ENCODE data around the gene BAX. TPM values are rescaled to one million over a fixed set of nuclear protein-coding genes. Genes with fewer than 3 reads are reported as not detected.
A peak's percentile ranks its signal among the peaks of the same experiment; 100 is the strongest.

BAX gene
- total and polyA plus RNA-seq, 2 of the 13 experiments (the other 11 are each of a cell fraction or from before 2014, with no cell fraction given) = 139 to 176 TPM

DNA sequence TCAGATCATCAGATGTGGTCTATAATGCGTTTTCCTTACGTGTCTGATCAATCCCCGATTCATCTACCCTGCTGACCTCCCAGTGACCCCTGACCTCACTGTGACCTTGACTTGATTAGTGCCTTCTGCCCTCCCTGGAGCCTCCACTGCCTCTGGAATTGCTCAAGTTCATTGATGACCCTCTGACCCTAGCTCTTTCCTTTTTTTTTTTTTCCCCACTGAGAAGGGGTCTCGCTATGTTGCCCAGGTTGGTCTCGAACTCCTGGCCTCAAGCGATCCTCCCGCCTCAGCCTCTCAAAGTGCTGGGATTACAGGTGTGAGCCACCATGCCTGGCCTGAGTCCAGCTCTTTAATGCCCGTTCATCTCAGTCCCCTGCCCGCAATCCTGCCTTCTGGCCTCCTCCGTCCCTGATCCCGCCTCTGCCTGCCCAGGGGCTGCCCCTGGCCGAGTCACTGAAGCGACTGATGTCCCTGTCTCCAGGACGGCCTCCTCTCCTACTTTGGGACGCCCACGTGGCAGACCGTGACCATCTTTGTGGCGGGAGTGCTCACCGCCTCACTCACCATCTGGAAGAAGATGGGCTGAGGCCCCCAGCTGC lies 6.5 kb downstream of the BAX start (continued):
- no peak for TF ChIP-seq HOXA9 (CRISPR knock-in tag; IDR thresholded peaks at IDR 0.05; ENCODE audit: borderline replicate concordance)
- TF ChIP-seq DNMT1 (CRISPR knock-in tag; IDR thresholded peaks at IDR 0.05) = no peak
- TF ChIP-seq ARHGAP35 (CRISPR knock-in tag; IDR thresholded peaks at IDR 0.05; ENCODE audit: borderline replicate concordance) = no peak
- TF ChIP-seq RARG (CRISPR knock-in tag; IDR thresholded peaks at IDR 0.05; ENCODE audit: low read depth) = no peak
- TF ChIP-seq ZNF160 (CRISPR knock-in tag; IDR thresholded peaks at IDR 0.05) = no peak
- TF ChIP-seq, protein P1, sequence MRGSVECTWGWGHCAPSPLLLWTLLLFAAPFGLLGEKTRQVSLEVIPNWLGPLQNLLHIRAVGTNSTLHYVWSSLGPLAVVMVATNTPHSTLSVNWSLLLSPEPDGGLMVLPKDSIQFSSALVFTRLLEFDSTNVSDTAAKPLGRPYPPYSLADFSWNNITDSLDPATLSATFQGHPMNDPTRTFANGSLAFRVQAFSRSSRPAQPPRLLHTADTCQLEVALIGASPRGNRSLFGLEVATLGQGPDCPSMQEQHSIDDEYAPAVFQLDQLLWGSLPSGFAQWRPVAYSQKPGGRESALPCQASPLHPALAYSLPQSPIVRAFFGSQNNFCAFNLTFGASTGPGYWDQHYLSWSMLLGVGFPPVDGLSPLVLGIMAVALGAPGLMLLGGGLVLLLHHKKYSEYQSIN (CRISPR knock-in tag; IDR thresholded peaks at IDR 0.05; ENCODE audit: borderline replicate concordance) = no peak
- no peak for TF ChIP-seq FOXA3 (CRISPR knock-in tag; IDR thresholded peaks at IDR 0.05)
- TF ChIP-seq NR2F6 (IDR thresholded peaks at IDR 0.05) = peak; percentile 96
- peak; percentile 84; the same call in 1 of the 2 replicates for TF ChIP-seq NR2F6 (CRISPR knock-in tag; IDR thresholded peaks at IDR 0.05)
- no peak for TF ChIP-seq BCL6 (CRISPR knock-in tag; IDR thresholded peaks at IDR 0.05)
- TF ChIP-seq, protein P2, sequence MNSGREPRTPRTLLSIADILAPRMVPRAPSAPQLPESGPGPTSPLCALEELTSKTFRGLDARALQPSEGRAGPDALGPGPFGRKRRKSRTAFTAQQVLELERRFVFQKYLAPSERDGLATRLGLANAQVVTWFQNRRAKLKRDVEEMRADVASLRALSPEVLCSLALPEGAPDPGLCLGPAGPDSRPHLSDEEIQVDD (CRISPR knock-in tag; IDR thresholded peaks at IDR 0.05; ENCODE audit: borderline replicate concordance) = 0 out of 2 replicates have a peak, but pooled peaks have one; percentile 31
- TF ChIP-seq, protein P3, sequence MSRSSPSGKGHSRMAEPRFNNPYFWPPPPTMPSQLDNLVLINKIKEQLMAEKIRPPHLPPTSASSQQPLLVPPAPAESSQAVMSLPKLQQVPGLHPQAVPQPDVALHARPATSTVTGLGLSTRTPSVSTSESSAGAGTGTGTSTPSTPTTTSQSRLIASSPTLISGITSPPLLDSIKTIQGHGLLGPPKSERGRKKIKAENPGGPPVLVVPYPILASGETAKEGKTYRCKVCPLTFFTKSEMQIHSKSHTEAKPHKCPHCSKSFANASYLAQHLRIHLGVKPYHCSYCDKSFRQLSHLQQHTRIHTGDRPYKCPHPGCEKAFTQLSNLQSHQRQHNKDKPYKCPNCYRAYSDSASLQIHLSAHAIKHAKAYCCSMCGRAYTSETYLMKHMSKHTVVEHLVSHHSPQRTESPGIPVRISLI (CRISPR knock-in tag; IDR thresholded peaks at IDR 0.05; ENCODE audit: borderline replicate concordance) = peak; percentile 85
- TF ChIP-seq, protein P4, sequence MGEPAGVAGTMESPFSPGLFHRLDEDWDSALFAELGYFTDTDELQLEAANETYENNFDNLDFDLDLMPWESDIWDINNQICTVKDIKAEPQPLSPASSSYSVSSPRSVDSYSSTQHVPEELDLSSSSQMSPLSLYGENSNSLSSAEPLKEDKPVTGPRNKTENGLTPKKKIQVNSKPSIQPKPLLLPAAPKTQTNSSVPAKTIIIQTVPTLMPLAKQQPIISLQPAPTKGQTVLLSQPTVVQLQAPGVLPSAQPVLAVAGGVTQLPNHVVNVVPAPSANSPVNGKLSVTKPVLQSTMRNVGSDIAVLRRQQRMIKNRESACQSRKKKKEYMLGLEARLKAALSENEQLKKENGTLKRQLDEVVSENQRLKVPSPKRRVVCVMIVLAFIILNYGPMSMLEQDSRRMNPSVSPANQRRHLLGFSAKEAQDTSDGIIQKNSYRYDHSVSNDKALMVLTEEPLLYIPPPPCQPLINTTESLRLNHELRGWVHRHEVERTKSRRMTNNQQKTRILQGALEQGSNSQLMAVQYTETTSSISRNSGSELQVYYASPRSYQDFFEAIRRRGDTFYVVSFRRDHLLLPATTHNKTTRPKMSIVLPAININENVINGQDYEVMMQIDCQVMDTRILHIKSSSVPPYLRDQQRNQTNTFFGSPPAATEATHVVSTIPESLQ (CRISPR knock-in tag; conservative IDR thresholded peaks at IDR 0.05) = no peak
- no peak for TF ChIP-seq MAF1 (CRISPR knock-in tag; IDR thresholded peaks at IDR 0.05; ENCODE audit: borderline replicate concordance)
- TF ChIP-seq SIN3A (IDR thresholded peaks at IDR 0.05; ENCODE audit: borderline replicate concordance, low read depth, low read length) = no peak
- no peak for TF ChIP-seq ERF (CRISPR knock-in tag; IDR thresholded peaks at IDR 0.05)
- TF ChIP-seq HNRNPL (IDR thresholded peaks at IDR 0.05; ENCODE audit: low read depth, low read length) = 0 out of 2 replicates have a peak, but pooled peaks have one; percentile 25
- no peak for TF ChIP-seq FOXP1 (IDR thresholded peaks at IDR 0.05)
- TF ChIP-seq FOXP1 (CRISPR knock-in tag; IDR thresholded peaks at IDR 0.05) = no peak
- no peak; the same call in 1 of the 2 replicates for TF ChIP-seq HIVEP1 (CRISPR knock-in tag; IDR thresholded peaks at IDR 0.05)
- TF ChIP-seq, protein P5, sequence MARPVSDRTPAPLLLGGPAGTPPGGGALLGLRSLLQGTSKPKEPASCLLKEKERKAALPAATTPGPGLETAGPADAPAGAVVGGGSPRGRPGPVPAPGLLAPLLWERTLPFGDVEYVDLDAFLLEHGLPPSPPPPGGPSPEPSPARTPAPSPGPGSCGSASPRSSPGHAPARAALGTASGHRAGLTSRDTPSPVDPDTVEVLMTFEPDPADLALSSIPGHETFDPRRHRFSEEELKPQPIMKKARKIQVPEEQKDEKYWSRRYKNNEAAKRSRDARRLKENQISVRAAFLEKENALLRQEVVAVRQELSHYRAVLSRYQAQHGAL (CRISPR knock-in tag; IDR thresholded peaks at IDR 0.05; ENCODE audit: not compliant biosample characterization) = no peak
- TF ChIP-seq HES4 (CRISPR knock-in tag; IDR thresholded peaks at IDR 0.05; ENCODE audit: borderline replicate concordance) = no peak
- TF ChIP-seq, protein P6, sequence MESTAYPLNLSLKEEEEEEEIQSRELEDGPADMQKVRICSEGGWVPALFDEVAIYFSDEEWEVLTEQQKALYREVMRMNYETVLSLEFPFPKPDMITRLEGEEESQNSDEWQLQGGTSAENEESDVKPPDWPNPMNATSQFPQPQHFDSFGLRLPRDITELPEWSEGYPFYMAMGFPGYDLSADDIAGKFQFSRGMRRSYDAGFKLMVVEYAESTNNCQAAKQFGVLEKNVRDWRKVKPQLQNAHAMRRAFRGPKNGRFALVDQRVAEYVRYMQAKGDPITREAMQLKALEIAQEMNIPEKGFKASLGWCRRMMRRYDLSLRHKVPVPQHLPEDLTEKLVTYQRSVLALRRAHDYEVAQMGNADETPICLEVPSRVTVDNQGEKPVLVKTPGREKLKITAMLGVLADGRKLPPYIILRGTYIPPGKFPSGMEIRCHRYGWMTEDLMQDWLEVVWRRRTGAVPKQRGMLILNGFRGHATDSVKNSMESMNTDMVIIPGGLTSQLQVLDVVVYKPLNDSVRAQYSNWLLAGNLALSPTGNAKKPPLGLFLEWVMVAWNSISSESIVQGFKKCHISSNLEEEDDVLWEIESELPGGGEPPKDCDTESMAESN (CRISPR knock-in tag; conservative IDR thresholded peaks at IDR 0.05) = no peak; the same call in 1 of the 2 replicates
- no peak for TF ChIP-seq ZNF383 (CRISPR knock-in tag; IDR thresholded peaks at IDR 0.05; ENCODE audit: borderline replicate concordance)
